HL-60/S4 treated with retinoic acid at 250 ng/mL for 4 days and 3 days (cell line): ENCODE data around the gene DNMT3B.
"Not testable (repeated sequence)": the region's sequence is repeated elsewhere in the genome, so short reads cannot be mapped to it uniquely, and the experiment has no call there.

Source experiments
- in situ Hi-C: fragments of 300-500 bp; cut with MboI; formaldehyde crosslinking; loops from 2 replicates; pipeline ENCODE4 v1.7.0; 2022; ENCODE audit warnings: low sequenced_read_pairs

DNMT3B gene

DNA sequence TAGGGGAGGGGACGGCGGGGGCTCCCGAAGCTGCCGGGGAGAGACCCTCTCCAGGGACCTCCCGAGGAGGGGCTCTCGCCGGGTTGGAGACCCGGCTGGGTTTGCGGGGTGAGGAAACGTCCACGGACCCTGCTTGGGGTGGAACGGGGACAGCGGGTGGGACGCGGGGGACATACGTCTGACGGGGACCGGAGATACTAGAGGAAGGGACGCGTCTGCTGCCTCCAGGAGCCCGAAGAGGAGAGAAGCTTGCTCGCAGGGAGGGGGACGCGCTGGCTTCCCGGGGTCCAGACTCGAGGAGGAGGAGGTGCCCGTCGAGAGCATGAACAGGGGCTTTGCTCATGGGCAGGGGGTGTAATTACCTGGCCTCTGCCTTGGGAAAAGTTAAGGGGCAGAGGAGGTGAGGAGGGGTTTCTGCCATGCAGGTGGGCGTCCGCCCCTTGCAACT lies 593 bp downstream of the DNMT3B start:
- in situ Hi-C loops: no loop called here

DNA sequence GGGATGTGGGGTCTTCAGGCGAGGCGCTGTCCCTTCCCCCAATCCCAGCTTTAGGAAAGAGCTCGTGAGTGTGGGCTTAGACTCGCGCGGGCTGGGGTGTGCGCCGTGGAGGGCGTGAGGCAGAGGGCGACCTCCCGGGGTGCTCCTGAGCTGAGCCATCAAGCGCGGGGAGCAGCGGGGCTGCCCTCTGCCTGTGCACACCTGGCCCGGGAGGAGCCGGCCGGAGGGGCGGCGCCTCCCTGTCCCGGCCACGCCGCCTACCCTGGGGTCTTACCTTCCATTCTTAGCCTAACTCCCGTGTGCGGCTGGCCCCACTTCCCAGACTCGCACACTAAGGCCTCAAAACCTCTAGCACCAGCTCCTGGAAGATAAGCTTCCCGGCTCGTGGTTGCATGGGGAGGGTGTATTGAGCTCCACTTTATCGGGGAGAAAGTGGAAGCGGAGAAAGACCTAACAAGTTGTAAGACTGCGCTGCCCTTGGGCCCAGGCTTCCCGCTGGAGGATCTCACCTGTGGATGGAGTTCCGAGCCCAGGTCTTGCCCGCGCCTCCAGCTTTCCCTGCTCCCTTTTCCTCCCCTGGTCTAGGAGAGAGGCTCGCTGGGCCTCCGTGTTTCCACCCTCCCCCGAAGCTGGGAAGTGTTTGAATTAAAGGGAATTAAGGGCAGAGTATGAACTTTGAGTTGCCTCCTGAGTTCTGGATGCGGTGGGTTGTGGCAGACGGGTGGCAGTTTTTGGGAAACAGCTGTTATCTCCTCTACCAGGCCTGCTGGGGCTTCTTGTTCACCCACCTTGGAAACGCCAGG lies 1.2 kb downstream of the DNMT3B start:
- in situ Hi-C loops: no loop called here

GRCh38 chr20:32764005-32764960 lies 2.1 kb downstream of the DNMT3B start:
- in situ Hi-C loops: no loop called here

DNA sequence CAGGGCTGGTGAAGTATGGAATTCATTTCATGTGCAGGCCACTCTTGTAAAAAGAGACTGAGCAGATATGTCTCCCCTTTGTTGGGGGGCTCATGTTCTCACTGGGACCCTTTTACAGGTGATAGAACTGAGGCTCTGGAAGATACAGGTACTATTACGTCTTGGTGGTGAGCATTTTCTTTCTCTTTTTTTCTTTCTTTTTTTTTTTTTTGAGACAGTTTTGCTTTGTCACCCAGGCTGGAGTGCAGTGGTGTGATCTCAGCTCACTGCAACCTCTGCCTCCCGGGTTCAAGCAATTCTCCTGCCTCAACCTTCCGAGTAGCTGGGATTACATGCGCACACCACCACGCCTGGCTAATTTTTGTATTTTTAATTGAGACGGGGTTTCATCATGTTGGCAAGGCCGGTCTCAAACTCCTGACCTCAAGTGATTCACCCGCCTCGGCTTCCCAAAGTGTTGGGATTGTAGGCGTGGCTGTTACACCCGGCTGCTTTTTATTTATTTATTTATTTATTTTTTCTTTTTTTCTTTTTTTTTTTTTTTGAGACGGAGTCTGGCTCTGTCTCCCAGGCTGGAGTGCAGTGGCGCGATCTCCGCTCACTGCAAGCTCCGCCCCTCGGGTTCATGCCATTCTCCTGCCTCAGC lies 3.2 kb downstream of the DNMT3B start:
- in situ Hi-C loops: not testable (repeated sequence)

- in situ Hi-C loops: no loop called here
Observed at GRCh38 chr20:32767418-32768198, 5.4 kb downstream of the DNMT3B start.

DNA sequence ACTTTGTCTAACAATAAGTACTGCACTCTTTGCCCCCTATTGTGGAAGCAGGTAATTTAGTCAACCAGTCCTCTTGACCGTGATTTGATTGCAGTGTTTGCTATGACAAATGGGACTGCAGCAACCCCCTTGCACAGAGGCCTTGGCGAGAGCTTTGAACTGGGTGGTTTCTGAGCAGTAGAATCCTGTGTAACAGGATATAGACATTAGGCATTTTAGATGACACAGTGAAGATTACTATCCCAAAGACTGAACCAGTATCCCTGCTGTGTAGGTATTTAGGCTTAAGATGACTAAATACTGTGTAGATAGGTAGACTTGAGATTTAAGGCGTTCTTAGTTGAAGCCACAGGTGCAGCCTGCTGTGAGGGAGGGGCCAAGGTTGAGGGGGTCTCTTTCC lies 9.9 kb downstream of the DNMT3B start:
- in situ Hi-C loops: no loop called here

DNA sequence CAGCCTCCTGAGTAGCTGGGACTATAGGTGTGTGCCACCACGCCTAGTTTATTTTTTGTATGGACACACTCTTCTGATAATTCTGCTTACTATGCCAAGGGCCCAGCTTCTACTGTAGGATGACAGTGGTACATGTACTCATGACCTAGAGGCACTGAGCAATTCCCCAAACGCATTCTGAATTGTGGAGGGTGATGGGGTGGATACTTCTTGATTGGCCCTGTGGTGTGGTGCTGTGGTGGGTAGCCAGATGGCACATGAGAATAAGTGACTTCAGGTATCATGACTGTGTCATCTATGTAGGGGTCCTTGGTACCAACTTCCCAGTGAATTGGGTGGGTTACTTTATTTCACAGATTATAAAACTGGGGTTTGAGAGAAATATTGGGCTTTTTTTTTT lies 11.0 kb downstream of the DNMT3B start:
- in situ Hi-C loops: no loop called here

- in situ Hi-C loops: no loop called here
Observed at GRCh38 chr20:32773855-32774254, 11.7 kb downstream of the DNMT3B start.

DNA sequence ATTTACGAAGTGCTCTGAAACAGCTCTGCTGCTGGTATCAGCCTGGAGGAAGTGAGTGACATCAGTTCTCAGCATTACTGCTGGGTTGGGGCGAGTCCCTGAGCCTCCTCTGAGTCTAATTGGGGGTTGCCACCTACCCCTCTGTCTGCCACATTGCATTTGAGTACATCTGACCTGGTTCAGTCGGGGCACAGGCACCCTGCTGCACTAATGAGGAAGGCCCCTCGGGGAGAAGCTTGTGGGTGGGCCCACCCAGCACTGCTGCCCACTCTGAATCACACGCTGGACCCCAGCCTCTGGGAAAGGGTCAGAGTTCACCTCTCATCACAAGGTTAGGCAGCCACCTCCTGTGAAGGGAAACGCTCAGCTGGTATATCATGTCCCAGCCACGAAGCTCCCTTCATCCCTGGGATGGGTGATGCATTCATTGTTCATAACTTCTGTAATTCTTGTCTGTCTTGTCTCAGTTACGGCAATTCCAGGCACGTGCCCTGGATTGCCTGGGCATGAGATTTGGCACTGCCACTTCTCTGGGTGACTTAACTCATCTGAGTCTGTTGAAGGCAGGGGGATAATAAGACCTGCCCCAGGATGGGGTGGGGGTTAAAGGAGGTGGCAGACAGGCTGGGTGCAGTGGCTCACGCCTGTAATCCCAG lies 13.3 kb downstream of the DNMT3B start:
- in situ Hi-C loops: no loop called here

- in situ Hi-C loops: no loop called here
Observed at GRCh38 chr20:32777177-32777956, 15.2 kb downstream of the DNMT3B start.

DNA sequence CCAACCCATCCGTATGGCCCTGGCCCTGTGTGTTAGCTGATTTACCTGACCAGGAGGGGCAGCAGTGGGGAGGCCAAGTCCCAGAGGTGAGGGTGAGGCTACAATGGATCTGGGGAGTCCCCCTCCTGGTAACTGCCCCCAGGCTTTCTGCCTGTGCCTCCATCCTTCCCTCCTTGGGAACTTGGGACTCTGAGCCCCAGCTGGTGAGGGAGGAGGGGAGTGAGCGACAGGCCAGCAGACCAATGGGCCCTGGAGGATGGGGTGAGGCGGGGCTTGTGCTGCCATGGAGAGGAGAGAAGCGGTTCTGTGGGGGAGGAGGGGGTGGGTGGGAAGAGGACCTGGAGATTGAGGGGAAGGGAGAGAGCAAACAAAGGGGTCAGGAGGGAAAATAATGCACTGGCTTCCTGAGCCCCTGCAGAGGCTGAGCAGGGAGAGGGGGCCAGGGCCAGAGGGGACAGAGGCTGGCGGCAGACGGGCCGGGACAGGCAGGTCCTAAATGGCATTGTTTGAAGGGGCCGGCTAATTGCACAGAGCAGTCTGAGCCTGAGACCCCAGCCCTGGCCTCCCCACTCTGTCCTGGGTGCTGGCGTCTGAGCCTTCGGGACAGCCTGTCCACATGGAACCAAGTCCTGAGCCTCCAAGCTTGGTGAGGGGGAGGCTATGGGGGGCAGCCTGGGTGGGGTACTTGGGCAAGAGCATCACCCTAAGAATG lies 17.5 kb downstream of the DNMT3B start:
- in situ Hi-C loops: loop anchor here (10.0 kb wide), 1 partner anchor 115 kb away; no protein-coding TSS in a partner anchor

- in situ Hi-C loops: loop anchor here (10.0 kb wide), 1 partner anchor 115 kb away; no protein-coding TSS in a partner anchor
Observed at GRCh38 chr20:32780278-32780677, 18.1 kb downstream of the DNMT3B start.

- in situ Hi-C loops: loop anchor here (10.0 kb wide), 1 partner anchor 114 kb away; no protein-coding TSS in a partner anchor
Observed at GRCh38 chr20:32780749-32781655, 18.8 kb downstream of the DNMT3B start.

DNA sequence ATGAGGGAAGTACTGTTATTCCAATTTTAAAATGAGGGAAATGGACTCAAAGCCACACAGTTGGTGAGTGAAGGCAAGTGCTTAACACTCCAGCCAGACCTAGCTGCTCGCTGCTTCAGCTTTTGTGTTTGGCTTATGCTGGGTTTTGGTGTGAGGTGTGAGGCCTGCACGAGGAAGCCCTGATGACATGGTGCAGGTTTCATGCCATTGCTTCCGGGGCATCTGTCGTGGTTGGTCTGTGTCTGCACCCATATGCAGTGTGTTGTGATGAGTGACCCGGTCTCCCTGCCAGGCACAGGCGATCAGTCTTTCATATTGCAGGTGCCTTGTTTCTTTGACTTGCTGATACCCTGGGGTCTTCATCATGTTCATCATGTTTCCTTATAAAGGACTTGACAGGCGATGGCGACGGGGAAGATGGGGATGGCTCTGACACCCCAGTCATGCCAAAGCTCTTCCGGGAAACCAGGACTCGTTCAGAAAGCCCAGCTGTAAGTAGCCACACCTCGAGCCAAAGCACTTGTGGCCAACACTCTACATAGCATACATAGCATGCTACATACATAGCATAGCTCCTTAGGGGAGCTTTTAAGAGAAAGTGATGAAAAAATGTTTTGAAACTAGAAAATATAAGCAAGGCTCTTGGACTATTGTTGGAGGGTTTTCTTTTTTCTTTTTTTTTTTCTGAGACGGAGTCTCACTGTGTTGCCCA lies 22.3 kb downstream of the DNMT3B start:
- in situ Hi-C loops: loop anchor here (10.0 kb wide), 1 partner anchor 110 kb away; no protein-coding TSS in a partner anchor

- in situ Hi-C loops: loop anchor here (10.0 kb wide), 1 partner anchor 109 kb away; no protein-coding TSS in a partner anchor
Observed at GRCh38 chr20:32786059-32786760, 24.0 kb downstream of the DNMT3B start.

DNA sequence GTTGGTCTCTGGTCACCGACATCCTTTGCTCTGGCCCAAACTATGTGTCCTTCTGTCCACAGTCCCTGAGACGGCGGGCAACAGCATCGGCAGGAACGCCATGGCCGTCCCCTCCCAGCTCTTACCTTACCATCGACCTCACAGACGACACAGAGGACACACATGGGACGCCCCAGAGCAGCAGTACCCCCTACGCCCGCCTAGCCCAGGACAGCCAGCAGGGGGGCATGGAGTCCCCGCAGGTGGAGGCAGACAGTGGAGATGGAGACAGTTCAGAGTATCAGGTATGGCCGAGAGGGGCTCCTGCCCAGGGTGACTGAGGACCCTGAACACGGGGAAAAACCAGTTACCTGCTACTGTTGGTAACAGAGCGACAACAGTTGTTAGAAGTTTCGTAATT lies 25.0 kb downstream of the DNMT3B start:
- in situ Hi-C loops: loop anchor here (10.0 kb wide), 1 partner anchor 108 kb away; no protein-coding TSS in a partner anchor
